BLaER1 treated with 17β-estradiol and CSF1 and Interleukin-3, amounts not matched to agents 10 nM and 100 nM (cell line): Measurements from ENCODE around the gene GAST.
A peak's percentile ranks its signal among the peaks of the same experiment; 100 is the strongest.

ENCODE experiments used
- H3K27ac ChIP-seq, 11 experiments: shearing (Covaris generic); formaldehyde crosslinking; 2 replicates each; pipeline ENCODE4 v1.8.1; 2022
- H3K27me3 ChIP-seq, 11 experiments: shearing (Covaris generic); formaldehyde crosslinking; 2 replicates each; pipeline ENCODE4 v1.8.1; 2022
- H3K36me3 ChIP-seq, 11 experiments: shearing (Covaris generic); formaldehyde crosslinking; 2 replicates each; pipeline ENCODE4 v1.8.1; 2022
- H3K4me1 ChIP-seq, 10 experiments: shearing (Covaris generic); formaldehyde crosslinking; 2 replicates each; pipeline ENCODE4 v1.8.1; 2022
- H3K4me2 ChIP-seq, 11 experiments: shearing (Covaris generic); formaldehyde crosslinking; 2 replicates each; pipeline ENCODE4 v1.8.1; 2022
- H3K4me3 ChIP-seq, 10 experiments: shearing (Covaris generic); formaldehyde crosslinking; 2 replicates each; pipeline ENCODE4 v1.8.1; 2022
- H3K9ac ChIP-seq, 11 experiments: shearing (Covaris generic); formaldehyde crosslinking; 2 replicates each; pipeline ENCODE4 v1.8.1; 2022
- H3K9me3 ChIP-seq, 11 experiments: shearing (Covaris generic); formaldehyde crosslinking; replicated peaks in 1 of 11; 2 replicates each; pipeline ENCODE4 v1.8.1; 2022
- H4K20me1 ChIP-seq, 11 experiments: shearing (Covaris generic); formaldehyde crosslinking; 2 replicates each; pipeline ENCODE4 v1.8.1; 2022
- Cebpa-rat ChIP-seq, 11 experiments: shearing (Covaris generic); IDR thresholded peaks; 2 replicates each; pipeline ENCODE4 v1.8.1; 2022

GAST gene

GRCh38 chr17:41688641-41689496 lies 23.3 kb upstream of the GAST start, which contains the start of gene EIF1:
Gene EIF1, plus strand, starts transcription at chr17:41688885. Its CDS starts 154 bp downstream, at chr17:41689039.
- peaks cover 0 to 13% (median 10%) of the 10 kb centered on the region in 11 experiments; a peak in 12 of 22 replicates for H3K9me3 ChIP-seq
- peak in 10 of 11 experiments; percentile 23 to 86 (median 64); a peak in 14 of 22 replicates for TF ChIP-seq Cebpa-rat (IDR thresholded peaks at IDR 0.05)
- peaks cover 45 to 47% (median 46%) of the 10 kb centered on the region in 11 experiments for H3K36me3 ChIP-seq
- peaks cover 21 to 40% (median 28%) of the 10 kb centered on the region in 10 experiments for H3K4me1 ChIP-seq
- H3K9ac ChIP-seq = peak within 1 kb of the TSS; percentile 98 to 100 (median 99)
- H4K20me1 ChIP-seq = peaks cover 44 to 51% (median 48%) of the 10 kb centered on the region in 11 experiments
- H3K4me3 ChIP-seq = peak within 1 kb of the TSS; percentile 69 to 98 (median 89)
- H3K4me2 ChIP-seq = peak within 1 kb of the TSS; percentile 75 to 98 (median 89)
- H3K27ac ChIP-seq = peak within 1 kb of the TSS; percentile 98 to 100 (median 99)
- H3K27me3 ChIP-seq = no peaks in the 10 kb centered on the region

- Histone ChIP-seq H3K9ac (peak overlapping the region; percentile 98 to 100 (median 99)), H3K4me2 (peak overlapping the region; percentile 75 to 98 (median 89)), H3K36me3 (peaks cover 46 to 55% (median 53%) of the 10 kb centered on the region in 11 experiments), H3K27ac (peak overlapping the region; percentile 98 to 100 (median 99)), H3K4me3 (peak overlapping the region; percentile 69 to 98 (median 89)), H3K9me3 (peaks cover 0 to 13% (median 10%) of the 10 kb centered on the region in 11 experiments; a peak in 12 of 22 replicates), H3K27me3 (no peaks in the 10 kb centered on the region), H4K20me1 (peaks cover 44 to 59% (median 55%) of the 10 kb centered on the region in 11 experiments), H3K4me1 (peaks cover 22 to 40% (median 29%) of the 10 kb centered on the region in 10 experiments)
- TF ChIP-seq Cebpa-rat (IDR thresholded peaks at IDR 0.05) = peak in 2 of 11 experiments; percentile 3 to 8; a peak in 2 of 22 replicates
Observed at GRCh38 chr17:41689497-41690299, 22.4 kb upstream of the GAST start.

GRCh38 chr17:41690497-41690896 lies 21.6 kb upstream of the GAST start:
- H3K9ac ChIP-seq = peak overlapping the region; percentile 98 to 100 (median 99)
- H3K27ac ChIP-seq = peak overlapping the region in 10 of 11 experiments; percentile 98 to 100 (median 99); a peak in 17 of 22 replicates
- H3K27me3 ChIP-seq = no peaks in the 10 kb centered on the region
- TF ChIP-seq Cebpa-rat (IDR thresholded peaks at IDR 0.05) = no peak
- peaks cover 0 to 13% (median 9%) of the 10 kb centered on the region in 11 experiments; a peak in 12 of 22 replicates for H3K9me3 ChIP-seq
- peak overlapping the region; percentile 69 to 98 (median 89) for H3K4me3 ChIP-seq
- peaks cover 52 to 63% (median 60%) of the 10 kb centered on the region in 11 experiments for H3K36me3 ChIP-seq
- peaks cover 44 to 67% (median 59%) of the 10 kb centered on the region in 11 experiments for H4K20me1 ChIP-seq
- peak overlapping the region; percentile 75 to 98 (median 89) for H3K4me2 ChIP-seq
- peaks cover 22 to 43% (median 35%) of the 10 kb centered on the region in 10 experiments for H3K4me1 ChIP-seq

GRCh38 chr17:41691031-41691777 lies 20.9 kb upstream of the GAST start:
- peaks cover 24 to 47% (median 39%) of the 10 kb centered on the region in 10 experiments for H3K4me1 ChIP-seq
- H3K27me3 ChIP-seq = no peaks in the 10 kb centered on the region
- peaks cover 0 to 6% (median 2%) of the 10 kb centered on the region in 11 experiments; a peak in 12 of 22 replicates for H3K9me3 ChIP-seq
- TF ChIP-seq Cebpa-rat (IDR thresholded peaks at IDR 0.05) = no peak
- peak overlapping the region; percentile 75 to 98 (median 89) for H3K4me2 ChIP-seq
- peak overlapping the region in 3 of 11 experiments; percentile 99 to 100 (median 99); a peak in 3 of 22 replicates for H3K27ac ChIP-seq
- H3K36me3 ChIP-seq = peaks cover 52 to 64% (median 61%) of the 10 kb centered on the region in 11 experiments
- H3K9ac ChIP-seq = peak overlapping the region; percentile 98 to 100 (median 99); a peak in 20 of 22 replicates
- H3K4me3 ChIP-seq = peak overlapping the region; percentile 69 to 98 (median 89); a peak in 16 of 20 replicates
- peaks cover 44 to 68% (median 59%) of the 10 kb centered on the region in 11 experiments for H4K20me1 ChIP-seq

GRCh38 chr17:41692722-41693521 lies 19.2 kb upstream of the GAST start:
- Histone ChIP-seq H3K4me2 (no peak overlapping the region), H3K27ac (no peak overlapping the region), H3K4me1 (peaks cover 32 to 54% (median 47%) of the 10 kb centered on the region in 10 experiments), H3K4me3 (no peak overlapping the region), H3K9me3 (peaks cover 0 to 4% (median 0%) of the 10 kb centered on the region in 11 experiments; a peak in 1 of 22 replicates), H3K27me3 (no peaks in the 10 kb centered on the region), H4K20me1 (peaks cover 44 to 73% (median 59%) of the 10 kb centered on the region in 11 experiments), H3K9ac (no peak overlapping the region), H3K36me3 (peaks cover 52 to 64% (median 61%) of the 10 kb centered on the region in 11 experiments)
- no peak for TF ChIP-seq Cebpa-rat (IDR thresholded peaks at IDR 0.05)

GRCh38 chr17:41695134-41695661 lies 16.9 kb upstream of the GAST start:
- peaks cover 43 to 54% (median 52%) of the 10 kb centered on the region in 11 experiments for H3K36me3 ChIP-seq
- H3K27me3 ChIP-seq = no peaks in the 10 kb centered on the region
- H4K20me1 ChIP-seq = peaks cover 30 to 63% (median 44%) of the 10 kb centered on the region in 11 experiments
- H3K9ac ChIP-seq = no peak overlapping the region
- H3K4me3 ChIP-seq = no peak overlapping the region
- H3K4me2 ChIP-seq = peak overlapping the region in 5 of 11 experiments; percentile 8 to 45 (median 36); a peak in 5 of 22 replicates
- no peaks in the 10 kb centered on the region for H3K9me3 ChIP-seq
- H3K4me1 ChIP-seq = peaks cover 29 to 54% (median 44%) of the 10 kb centered on the region in 10 experiments
- TF ChIP-seq Cebpa-rat (IDR thresholded peaks at IDR 0.05) = no peak
- peak overlapping the region in 5 of 11 experiments; percentile 4 to 42 (median 20); a peak in 8 of 22 replicates for H3K27ac ChIP-seq
